ENCODE results near the gene MPND. TPM values are rescaled to one million over a fixed set of nuclear protein-coding genes. Genes with fewer than 3 reads are reported as not detected.

MPND gene
- total and polyA plus RNA-seq, 10 of the 15 experiments (the other 5 are each of a cell fraction or from before 2014, with no cell fraction given): 0.79 to 18.3 (median 6.0) TPM

GRCh38 chr19:4389511-4390016, 46.2 kb downstream of the MPND start (continued):
- TF ChIP-seq ZNF687 (IDR thresholded peaks at IDR 0.05): no peak
- TF ChIP-seq SUPT20H (IDR thresholded peaks at IDR 0.05; ENCODE audit: borderline replicate concordance, control insufficient read depth, low read depth, low read length): no peak
- TF ChIP-seq BRCA1 (IDR thresholded peaks at IDR 0.05; ENCODE audit: low read depth, low read length): no peak
- TF ChIP-seq MLLT1 (IDR thresholded peaks at IDR 0.05): no peak

GRCh38 chr19:4390017-4390566, 46.7 kb downstream of the MPND start:
- Histone ChIP-seq H3K9ac (ENCODE audit: control insufficient read depth, insufficient read depth, low read length) (no peak overlapping the region), H3K4me2 (ENCODE audit: control insufficient read depth, insufficient read depth) (no peak overlapping the region), H3K27ac (ENCODE audit: control insufficient read depth, insufficient read depth) (no peak overlapping the region), H3K4me3 (no peak overlapping the region), H3K4me1 (ENCODE audit: control insufficient read depth, insufficient read depth, low read length) (peaks cover 8% of the 10 kb centered on the region), H3K27me3 (replicated peaks in 1 of 2; ENCODE audit: control insufficient read depth in 2 of 2, insufficient read depth in 2 of 2, low read length in 1 of 2) (no peaks in the 10 kb centered on the region), H3K9me3 (replicated peaks; ENCODE audit: control insufficient read depth, insufficient read depth, low read length) (no peaks in the 10 kb centered on the region), H2AFZ (ENCODE audit: control insufficient read depth, low read depth, low read length) (no peak overlapping the region), H4K20me1 (ENCODE audit: control insufficient read depth, insufficient read depth) (peaks cover 15% of the 10 kb centered on the region), H3K36me3 (ENCODE audit: control insufficient read depth in 2 of 2, insufficient read depth in 2 of 2, low read length in 1 of 2) (peaks cover 19 to 22% of the 10 kb centered on the region in 2 experiments; a peak in 3 of 4 replicates), H3K79me2 (ENCODE audit: control insufficient read depth, insufficient read depth, low read length) (peaks cover 74% of the 10 kb centered on the region)
- no peak for TF ChIP-seq SMAD5 (IDR thresholded peaks at IDR 0.05; ENCODE audit: low read depth)
- no peak for TF ChIP-seq MEF2B (IDR thresholded peaks at IDR 0.05; ENCODE audit: partially characterized antibody, poor library complexity, severe bottlenecking)
- TF ChIP-seq ZNF217 (IDR thresholded peaks at IDR 0.05): no peak
- no peak for TF ChIP-seq ESRRA (IDR thresholded peaks at IDR 0.05; ENCODE audit: low read length)
- no peak for TF ChIP-seq TARDBP (IDR thresholded peaks at IDR 0.05; ENCODE audit: borderline replicate concordance)
- no peak for TF ChIP-seq NBN (IDR thresholded peaks at IDR 0.05)
- ChIA-PET SMC1A (ENCODE audit: uncharacterized antibody, unreplicated experiment) (no interaction called here), CTCF (interaction anchor here (0.9 to 2.4 kb wide), 2 partner anchors 13 to 38 kb away, joined by 3 to 5 read pairs; no protein-coding TSS in a partner anchor), POLR2A (interaction anchor here (7.7 kb wide), 1 partner anchor 11 kb away, joined by 110 read pairs; no protein-coding TSS in a partner anchor), RAD21 (ENCODE audit: unreplicated experiment) (interaction anchor here (0.7 kb wide), 1 partner anchor 20 kb away, joined by 3 read pairs; no protein-coding TSS in a partner anchor)
- DNase-seq (ENCODE audit: low read depth, low spot score): no peak
- in situ Hi-C loops (cut with MboI): no loop called here
- ATAC-seq: no peak
- intact Hi-C loops (cut with micrococcal nuclease; ENCODE audit: unreplicated experiment): no loop called here
- BruUV-seq (replicated peaks): no TSS peak
- FAIRE-seq: no peak
- 84% methylated on average over 12 of the region's 12 CpGs for WGBS (ENCODE audit: insufficient coverage, insufficient replicate concordance, low lambda C conversion rate, missing lambda C conversion rate)

Data from GM12878 (cell line).